ENCODE measurements around the gene ELMO1.

Gene ELMO1

GRCh38 chr7:37448636-37449361 is at the start of gene ELMO1:
ELMO1 (minus strand) TSS chr7:37448864; CDS start chr7:37342690, 106,174 bp downstream.
- peak; percentile 46 for DNase-seq

GRCh38 chr7:37497576-37497975 is 48.9 kb upstream of the ELMO1 start:
- DNase-seq = no peak

- DNase-seq = peak; percentile 31
These were observed 47.0 kb upstream of the ELMO1 start for GRCh38 chr7:37495574-37496184.

GRCh38 chr7:37494926-37495325 is 46.3 kb upstream of the ELMO1 start:
- DNase-seq = no peak

GRCh38 chr7:37493810-37494209 is 45.1 kb upstream of the ELMO1 start:
- DNase-seq = no peak

GRCh38 chr7:37493123-37493522 is 44.5 kb upstream of the ELMO1 start:
- DNase-seq = no peak

- DNase-seq = no peak
These were observed 43.4 kb upstream of the ELMO1 start for GRCh38 chr7:37491919-37492694.

- no peak for DNase-seq
These were observed 41.0 kb upstream of the ELMO1 start for GRCh38 chr7:37489703-37490102.

GRCh38 chr7:37488163-37488764 is 39.6 kb upstream of the ELMO1 start:
- DNase-seq = no peak

GRCh38 chr7:37484426-37485073 is 35.9 kb upstream of the ELMO1 start:
- no peak for DNase-seq

GRCh38 chr7:37483627-37484026 is 35.0 kb upstream of the ELMO1 start:
- DNase-seq = no peak

- no peak for DNase-seq
These were observed 34.3 kb upstream of the ELMO1 start for GRCh38 chr7:37482953-37483352.

GRCh38 chr7:37482505-37482904 is 33.8 kb upstream of the ELMO1 start:
- no peak for DNase-seq

- no peak for DNase-seq
These were observed 33.1 kb upstream of the ELMO1 start for GRCh38 chr7:37481722-37482288.

GRCh38 chr7:37481154-37481553 is 32.5 kb upstream of the ELMO1 start:
- DNase-seq = no peak

GRCh38 chr7:37480041-37481031 is 31.7 kb upstream of the ELMO1 start:
- DNase-seq = no peak

- no peak for DNase-seq
These were observed 28.3 kb upstream of the ELMO1 start for GRCh38 chr7:37476881-37477450.

- no peak for DNase-seq
These were observed 27.8 kb upstream of the ELMO1 start for GRCh38 chr7:37476428-37476827.

GRCh38 chr7:37475646-37476045 is 27.0 kb upstream of the ELMO1 start:
- no peak for DNase-seq

- DNase-seq = no peak
These were observed 23.0 kb upstream of the ELMO1 start for GRCh38 chr7:37471619-37472018.

GRCh38 chr7:37467002-37467401 is 18.3 kb upstream of the ELMO1 start:
- DNase-seq = no peak
